ENCODE results near the gene TXN2.
"Not testable (repeated sequence)": the region's sequence is repeated elsewhere in the genome, so short reads cannot be mapped to it uniquely, and the experiment has no call there.

The TXN2 gene

GRCh38 chr22:36454916-36455570 lies 26.4 kb downstream of the TXN2 start:
- DNase-seq = no peak

- DNase-seq = no peak
Measured at GRCh38 chr22:36453855-36454378, 27.5 kb downstream of the TXN2 start.

- not testable (repeated sequence) for DNase-seq
Measured at GRCh38 chr22:36452978-36453607, 28.3 kb downstream of the TXN2 start.

GRCh38 chr22:36452250-36452977 lies 29.0 kb downstream of the TXN2 start:
- DNase-seq = no peak

GRCh38 chr22:36450923-36451322 lies 30.5 kb downstream of the TXN2 start:
- not testable (repeated sequence) for DNase-seq

- no peak for DNase-seq
Measured at GRCh38 chr22:36449596-36450175, 31.8 kb downstream of the TXN2 start.

- DNase-seq = no peak
Measured at GRCh38 chr22:36447632-36448031, 33.8 kb downstream of the TXN2 start.

GRCh38 chr22:36445158-36445668 lies 36.2 kb downstream of the TXN2 start:
- no peak for DNase-seq

GRCh38 chr22:36443198-36443770 lies 38.2 kb downstream of the TXN2 start:
- DNase-seq = no peak

GRCh38 chr22:36442506-36443197 lies 38.8 kb downstream of the TXN2 start:
- no peak for DNase-seq

- DNase-seq = no peak
Measured at GRCh38 chr22:36440429-36441002, 40.9 kb downstream of the TXN2 start.

- no peak for DNase-seq
Measured at GRCh38 chr22:36439481-36440271, 41.8 kb downstream of the TXN2 start.

GRCh38 chr22:36435516-36436415 lies 45.7 kb downstream of the TXN2 start:
- DNase-seq = no peak

- DNase-seq = no peak
Measured at GRCh38 chr22:36433318-36434231, 47.9 kb downstream of the TXN2 start.

- DNase-seq = no peak
Measured at GRCh38 chr22:36432592-36433317, 48.7 kb downstream of the TXN2 start.

GRCh38 chr22:36431977-36432376 lies 49.5 kb downstream of the TXN2 start:
- DNase-seq = no peak

- DNase-seq = no peak
Measured at GRCh38 chr22:36430863-36431262, 50.6 kb downstream of the TXN2 start.

GRCh38 chr22:36427952-36428351 lies 53.5 kb downstream of the TXN2 start:
- DNase-seq = not testable (repeated sequence)

Measured in NCI-H1694 treated with DMSO at 0.1 percent for 48 hours (cell line).